ENCODE measurements around the gene IDH3A.

Gene IDH3A

DNA sequence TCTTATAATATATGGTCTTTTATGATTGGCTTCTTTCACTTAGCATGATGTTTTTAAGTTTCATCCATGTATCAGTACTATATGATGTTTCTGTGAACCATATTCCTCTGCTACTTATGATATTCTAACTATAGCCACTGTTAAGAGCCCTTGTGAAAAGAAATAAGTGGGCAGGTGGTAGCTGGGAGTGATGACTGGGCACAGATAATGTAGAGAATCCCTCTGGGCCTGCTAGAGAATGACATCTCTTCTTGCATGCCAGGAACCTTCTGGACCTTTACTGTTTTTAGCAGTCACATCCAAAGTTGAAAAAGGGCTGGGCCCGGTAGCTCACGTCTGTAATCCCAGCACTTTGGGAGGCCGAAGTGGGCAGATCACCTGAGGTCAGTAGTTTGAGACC lies 10.2 kb downstream of the IDH3A start:
- H3K36me3 ChIP-seq (replicated peaks in 1 of 2; ENCODE audit: control insufficient read depth in 2 of 2, insufficient read depth in 2 of 2, low read length in 2 of 2): peaks cover 7 to 63% of the 10 kb centered on the region in 2 donors

GRCh38 chr15:78162038-78162437 lies 12.9 kb downstream of the IDH3A start:
- H3K23ac ChIP-seq (ENCODE audit: low read depth, low read length, poor library complexity): peak overlapping the region; percentile 40
- no peak overlapping the region for H2AFZ ChIP-seq (ENCODE audit: low read length)
- H3K4ac ChIP-seq (ENCODE audit: low read length): no peak overlapping the region
- no peak overlapping the region for H2BK15ac ChIP-seq (ENCODE audit: low read length)
- no peaks in the 10 kb centered on the region for H3K4me1 ChIP-seq (ENCODE audit: control insufficient read depth in 2 of 2, insufficient read depth in 1 of 2, low read depth in 1 of 2, low read length in 2 of 2)
- H3K18ac ChIP-seq (ENCODE audit: low read length): no peak overlapping the region
- H4K91ac ChIP-seq (ENCODE audit: low read depth, low read length, poor library complexity): no peak overlapping the region
- WGBS, 2 donors (ENCODE audit: extremely low coverage in 2 of 2, insufficient read length in 2 of 2, insufficient replicate concordance in 1 of 2): no CpG with 5 or more reads among the region's 13 CpGs
- no peaks in the 10 kb centered on the region for H3K27me3 ChIP-seq (ENCODE audit: control insufficient read depth in 3 of 3, insufficient read depth in 3 of 3, low read depth in 1 of 3, low read length in 3 of 3)
- H2BK120ac ChIP-seq (ENCODE audit: low read depth, low read length): no peak overlapping the region
- H3K9me3 ChIP-seq (replicated peaks in 1 of 2; ENCODE audit: control insufficient read depth in 2 of 2, insufficient read depth in 1 of 2, low read depth in 1 of 2, low read length in 2 of 2): no peaks in the 10 kb centered on the region
- H2AK5ac ChIP-seq (ENCODE audit: low read depth, low read length): no peak overlapping the region
- H3K27ac ChIP-seq (replicated peaks; ENCODE audit: low read length): no peak overlapping the region
- no peak overlapping the region for H3K14ac ChIP-seq (ENCODE audit: low read length)
- no peak for DNase-seq (ENCODE audit: low spot score)
- H3K36me3 ChIP-seq (replicated peaks in 1 of 2; ENCODE audit: control insufficient read depth in 2 of 2, insufficient read depth in 2 of 2, low read length in 2 of 2): peaks cover 12 to 76% of the 10 kb centered on the region in 2 donors
- H3K9ac ChIP-seq (ENCODE audit: low read depth, low read length, poor library complexity): peak overlapping the region; percentile 57
- no peak overlapping the region for H2BK12ac ChIP-seq (ENCODE audit: low read length)
- H3K4me2 ChIP-seq (ENCODE audit: insufficient read depth, low read length, poor library complexity, severe bottlenecking): no peak overlapping the region
- H4K8ac ChIP-seq (ENCODE audit: low read depth, low read length): no peak overlapping the region
- H3K4me3 ChIP-seq (ENCODE audit: low read length in 2 of 2): no peak overlapping the region
- H2BK5ac ChIP-seq (ENCODE audit: low read length): no peak overlapping the region
- no peaks in the 10 kb centered on the region for H3K79me1 ChIP-seq (ENCODE audit: low read depth, low read length)

More for the DNA sequence above, 10.2 kb downstream of the IDH3A start:
- Histone ChIP-seq H3K18ac (ENCODE audit: low read length) (no peak overlapping the region), H3K4me2 (ENCODE audit: insufficient read depth, low read length, poor library complexity, severe bottlenecking) (no peak overlapping the region), H3K4me3 (ENCODE audit: low read length in 2 of 2) (no peak overlapping the region), H3K23ac (ENCODE audit: low read depth, low read length, poor library complexity) (no peak overlapping the region), H2AFZ (ENCODE audit: low read length) (no peak overlapping the region), H2BK120ac (ENCODE audit: low read depth, low read length) (no peak overlapping the region), H3K27me3 (ENCODE audit: control insufficient read depth in 3 of 3, insufficient read depth in 3 of 3, low read depth in 1 of 3, low read length in 3 of 3) (no peaks in the 10 kb centered on the region), H2BK15ac (ENCODE audit: low read length) (no peak overlapping the region), H3K9me3 (replicated peaks in 1 of 2; ENCODE audit: control insufficient read depth in 2 of 2, insufficient read depth in 1 of 2, low read depth in 1 of 2, low read length in 2 of 2) (no peaks in the 10 kb centered on the region), H3K9ac (ENCODE audit: low read depth, low read length, poor library complexity) (no peak overlapping the region), H2AK5ac (ENCODE audit: low read depth, low read length) (no peak overlapping the region), H3K27ac (replicated peaks; ENCODE audit: low read length) (no peak overlapping the region), H4K91ac (ENCODE audit: low read depth, low read length, poor library complexity) (no peak overlapping the region), H3K4me1 (ENCODE audit: control insufficient read depth in 2 of 2, insufficient read depth in 1 of 2, low read depth in 1 of 2, low read length in 2 of 2) (no peaks in the 10 kb centered on the region), H2BK5ac (ENCODE audit: low read length) (no peak overlapping the region), H3K79me1 (ENCODE audit: low read depth, low read length) (no peaks in the 10 kb centered on the region), H2BK12ac (ENCODE audit: low read length) (no peak overlapping the region), H3K4ac (ENCODE audit: low read length) (no peak overlapping the region), H4K8ac (ENCODE audit: low read depth, low read length) (no peak overlapping the region), H3K14ac (ENCODE audit: low read length) (no peak overlapping the region)
- no peak for DNase-seq (ENCODE audit: low spot score)
- no CpG with 5 or more reads among the region's 3 CpGs for WGBS, 2 donors (ENCODE audit: extremely low coverage in 2 of 2, insufficient read length in 2 of 2, insufficient replicate concordance in 1 of 2)

- Histone ChIP-seq H3K9ac (ENCODE audit: low read depth, low read length, poor library complexity) (no peak overlapping the region), H3K4me2 (ENCODE audit: insufficient read depth, low read length, poor library complexity, severe bottlenecking) (no peak overlapping the region), H3K9me3 (replicated peaks in 1 of 2; ENCODE audit: control insufficient read depth in 2 of 2, insufficient read depth in 1 of 2, low read depth in 1 of 2, low read length in 2 of 2) (no peaks in the 10 kb centered on the region), H3K79me1 (ENCODE audit: low read depth, low read length) (no peaks in the 10 kb centered on the region), H2BK120ac (ENCODE audit: low read depth, low read length) (no peak overlapping the region), H4K8ac (ENCODE audit: low read depth, low read length) (no peak overlapping the region), H2BK12ac (ENCODE audit: low read length) (no peak overlapping the region), H3K23ac (ENCODE audit: low read depth, low read length, poor library complexity) (no peak overlapping the region), H3K14ac (ENCODE audit: low read length) (no peak overlapping the region), H4K91ac (ENCODE audit: low read depth, low read length, poor library complexity) (no peak overlapping the region), H3K4me3 (ENCODE audit: low read length in 2 of 2) (no peak overlapping the region), H3K36me3 (replicated peaks in 1 of 2; ENCODE audit: control insufficient read depth in 2 of 2, insufficient read depth in 2 of 2, low read length in 2 of 2) (peaks cover 12 to 85% of the 10 kb centered on the region in 2 donors), H3K4me1 (ENCODE audit: control insufficient read depth in 2 of 2, insufficient read depth in 1 of 2, low read depth in 1 of 2, low read length in 2 of 2) (no peaks in the 10 kb centered on the region), H2BK15ac (ENCODE audit: low read length) (no peak overlapping the region), H2BK5ac (ENCODE audit: low read length) (no peak overlapping the region), H3K27me3 (ENCODE audit: control insufficient read depth in 3 of 3, insufficient read depth in 3 of 3, low read depth in 1 of 3, low read length in 3 of 3) (no peaks in the 10 kb centered on the region), H2AFZ (ENCODE audit: low read length) (no peak overlapping the region), H3K27ac (replicated peaks; ENCODE audit: low read length) (no peak overlapping the region), H2AK5ac (ENCODE audit: low read depth, low read length) (no peak overlapping the region), H3K4ac (ENCODE audit: low read length) (no peak overlapping the region), H3K18ac (ENCODE audit: low read length) (no peak overlapping the region)
- no CpG with 5 or more reads among the region's 2 CpGs for WGBS, 2 donors (ENCODE audit: extremely low coverage in 2 of 2, insufficient read length in 2 of 2, insufficient replicate concordance in 1 of 2)
- DNase-seq (ENCODE audit: low spot score): no peak
Observed at GRCh38 chr15:78164010-78164409, 14.8 kb downstream of the IDH3A start.

- H4K91ac ChIP-seq (ENCODE audit: low read depth, low read length, poor library complexity): no peak overlapping the region
- no peaks in the 10 kb centered on the region for H3K27me3 ChIP-seq (ENCODE audit: control insufficient read depth in 3 of 3, insufficient read depth in 3 of 3, low read depth in 1 of 3, low read length in 3 of 3)
- no CpG with 5 or more reads among the region's 10 CpGs for WGBS, 2 donors (ENCODE audit: extremely low coverage in 2 of 2, insufficient read length in 2 of 2, insufficient replicate concordance in 1 of 2)
Observed at GRCh38 chr15:78167227-78167888, 18.2 kb downstream of the IDH3A start.

More at GRCh38 chr15:78167227-78167888, 18.2 kb downstream of the IDH3A start:
- H3K23ac ChIP-seq (ENCODE audit: low read depth, low read length, poor library complexity): no peak overlapping the region
- H3K36me3 ChIP-seq (replicated peaks in 1 of 2; ENCODE audit: control insufficient read depth in 2 of 2, insufficient read depth in 2 of 2, low read length in 2 of 2): peaks cover 5 to 86% of the 10 kb centered on the region in 2 donors
- H3K27ac ChIP-seq (replicated peaks; ENCODE audit: low read length): no peak overlapping the region
- no peak overlapping the region for H4K8ac ChIP-seq (ENCODE audit: low read depth, low read length)
- H3K79me1 ChIP-seq (ENCODE audit: low read depth, low read length): no peaks in the 10 kb centered on the region
- H2BK12ac ChIP-seq (ENCODE audit: low read length): no peak overlapping the region
- H2AK5ac ChIP-seq (ENCODE audit: low read depth, low read length): no peak overlapping the region
- no peak overlapping the region for H3K4me3 ChIP-seq (ENCODE audit: low read length in 2 of 2)
- no peak for DNase-seq (ENCODE audit: low spot score)
- H3K9ac ChIP-seq (ENCODE audit: low read depth, low read length, poor library complexity): no peak overlapping the region
- no peaks in the 10 kb centered on the region for H3K4me1 ChIP-seq (ENCODE audit: control insufficient read depth in 2 of 2, insufficient read depth in 1 of 2, low read depth in 1 of 2, low read length in 2 of 2)
- no peak overlapping the region for H2BK5ac ChIP-seq (ENCODE audit: low read length)
- H2AFZ ChIP-seq (ENCODE audit: low read length): no peak overlapping the region
- no peak overlapping the region for H2BK120ac ChIP-seq (ENCODE audit: low read depth, low read length)
- H3K14ac ChIP-seq (ENCODE audit: low read length): no peak overlapping the region
- no peak overlapping the region for H3K18ac ChIP-seq (ENCODE audit: low read length)
- H2BK15ac ChIP-seq (ENCODE audit: low read length): no peak overlapping the region
- H3K4me2 ChIP-seq (ENCODE audit: insufficient read depth, low read length, poor library complexity, severe bottlenecking): no peak overlapping the region
- peaks cover 0 to 4% of the 10 kb centered on the region in 2 donors for H3K9me3 ChIP-seq (replicated peaks in 1 of 2; ENCODE audit: control insufficient read depth in 2 of 2, insufficient read depth in 1 of 2, low read depth in 1 of 2, low read length in 2 of 2)
- no peak overlapping the region for H3K4ac ChIP-seq (ENCODE audit: low read length)

Measured in neuronal stem cell (in vitro differentiated cells).